Glomerular visceral epithelial cell (primary cell): ENCODE results near the gene BTNL8.

Experiments
- DNase-seq: peaks from one replicate; pipeline ENCODE4 v3.0.0-alpha.2; 2016; ENCODE audit errors: extremely low spot score

Gene BTNL8

GRCh38 chr5:180960209-180960608 lies 61.2 kb downstream of the BTNL8 start:
- DNase-seq = no peak

GRCh38 chr5:180969406-180969805 lies 70.4 kb downstream of the BTNL8 start:
- no peak for DNase-seq

- DNase-seq = no peak
Observed at GRCh38 chr5:180970336-180970735, 71.4 kb downstream of the BTNL8 start.

- no peak for DNase-seq
Observed at GRCh38 chr5:180970875-180971274, 71.9 kb downstream of the BTNL8 start.

- DNase-seq = no peak
Observed at GRCh38 chr5:180974612-180975315, 75.8 kb downstream of the BTNL8 start.

GRCh38 chr5:180975338-180975737 lies 76.4 kb downstream of the BTNL8 start:
- DNase-seq = no peak

- DNase-seq = no peak
Observed at GRCh38 chr5:180976518-180976917, 77.6 kb downstream of the BTNL8 start.

GRCh38 chr5:180977852-180978251 lies 78.9 kb downstream of the BTNL8 start:
- no peak for DNase-seq

- no peak for DNase-seq
Observed at GRCh38 chr5:180982008-180982741, 83.2 kb downstream of the BTNL8 start.

GRCh38 chr5:180988016-180988415 lies 89.1 kb downstream of the BTNL8 start:
- no peak for DNase-seq

- no peak for DNase-seq
Observed at GRCh38 chr5:180988592-180988991, 89.6 kb downstream of the BTNL8 start, which contains the start of gene BTNL3. Gene BTNL3 (plus strand): TSS chr5:180988846. CDS start chr5:180989029, 183 bp downstream.

- no peak for DNase-seq
Observed at GRCh38 chr5:180990086-180990881, 91.3 kb downstream of the BTNL8 start.

GRCh38 chr5:180990882-180991242 lies 91.9 kb downstream of the BTNL8 start:
- DNase-seq = no peak
